Chondrocyte (in vitro differentiated cells): ENCODE measurements around the gene PLA2G12B. TPM values are rescaled to one million over a fixed set of nuclear protein-coding genes. Genes with fewer than 3 reads are reported as not detected.

ENCODE experiments used
- DNase-seq: peaks from one replicate; pipeline ENCODE4 v3.0.0; 2021; ENCODE audit warnings: mixed read lengths, low spot score
- H3K27ac Mint-ChIP-seq: one replicate; pipeline ENCODE4 v1.8.0; 2021; ENCODE audit warnings: mild to moderate bottlenecking, moderate library complexity, mixed read lengths; ENCODE audit not compliant: unreplicated experiment
- H3K27me3 Mint-ChIP-seq: 2 replicates; pipeline ENCODE4 v1.8.0; 2021; ENCODE audit warnings: low read depth, mixed read lengths
- H3K36me3 Mint-ChIP-seq: 2 replicates; pipeline ENCODE4 v1.8.0; 2021; ENCODE audit warnings: low read depth, mixed read lengths
- H3K4me1 Mint-ChIP-seq: 2 replicates; pipeline ENCODE4 v1.8.0; 2021; ENCODE audit warnings: low read depth, mild to moderate bottlenecking, mixed read lengths
- H3K4me3 Mint-ChIP-seq: one replicate; pipeline ENCODE4 v1.8.0; 2021; ENCODE audit warnings: mild to moderate bottlenecking, moderate library complexity, mixed read lengths; ENCODE audit not compliant: unreplicated experiment
- H3K9me3 Mint-ChIP-seq: 2 replicates; pipeline ENCODE4 v1.8.0; 2021; ENCODE audit warnings: low read depth, mixed read lengths
- CTCF ChIP-seq: fragments of 200-600 bp; sonication (generic); IDR thresholded peaks from 2 replicates; pipeline ENCODE4 v1.5.0; 2021; ENCODE audit warnings: antibody characterized with exemption, mild to moderate bottlenecking, moderate library complexity
- total RNA-seq: library from RNA; stranded (reverse); gene quantifications from 3 replicates; pipeline ENCODE4 v1.2.1, GENCODE V29; 2021

PLA2G12B gene
- total RNA-seq, 1 donor from 2014 or later: not detected

- Mint-ChIP-seq H3K36me3 (peaks cover 20% of the 10 kb centered on the region), H3K4me3 (no peak overlapping the region), H3K27ac (no peak overlapping the region), H3K27me3 (no peaks in the 10 kb centered on the region), H3K9me3 (peaks cover 41% of the 10 kb centered on the region), H3K4me1 (no peaks in the 10 kb centered on the region)
- no peak for TF ChIP-seq CTCF
- DNase-seq: no peak
These were observed 27.4 kb upstream of the PLA2G12B start for GRCh38 chr10:72981882-72982529.

GRCh38 chr10:72981028-72981881 is 26.6 kb upstream of the PLA2G12B start:
- peaks cover 47% of the 10 kb centered on the region for H3K9me3 Mint-ChIP-seq
- no peak for DNase-seq
- no peaks in the 10 kb centered on the region for H3K4me1 Mint-ChIP-seq
- no peak overlapping the region for H3K4me3 Mint-ChIP-seq
- H3K27me3 Mint-ChIP-seq: no peaks in the 10 kb centered on the region
- H3K36me3 Mint-ChIP-seq: peaks cover 22% of the 10 kb centered on the region
- TF ChIP-seq CTCF: no peak
- H3K27ac Mint-ChIP-seq: no peak overlapping the region

- no peak overlapping the region for H3K27ac Mint-ChIP-seq
- no peaks in the 10 kb centered on the region for H3K4me1 Mint-ChIP-seq
- H3K4me3 Mint-ChIP-seq: no peak overlapping the region
- no peaks in the 10 kb centered on the region for H3K27me3 Mint-ChIP-seq
- peaks cover 54% of the 10 kb centered on the region for H3K9me3 Mint-ChIP-seq
- peaks cover 27% of the 10 kb centered on the region for H3K36me3 Mint-ChIP-seq
- no peak for TF ChIP-seq CTCF
- DNase-seq: no peak
These were observed 25.7 kb upstream of the PLA2G12B start for GRCh38 chr10:72980348-72980747.

GRCh38 chr10:72979709-72980108 is 25.1 kb upstream of the PLA2G12B start:
- Mint-ChIP-seq H3K4me3 (no peak overlapping the region), H3K9me3 (peaks cover 59% of the 10 kb centered on the region), H3K27ac (no peak overlapping the region), H3K27me3 (no peaks in the 10 kb centered on the region), H3K4me1 (no peaks in the 10 kb centered on the region), H3K36me3 (peaks cover 31% of the 10 kb centered on the region)
- no peak for DNase-seq
- no peak for TF ChIP-seq CTCF

GRCh38 chr10:72976886-72977285 is 22.3 kb upstream of the PLA2G12B start:
- Mint-ChIP-seq H3K4me1 (no peaks in the 10 kb centered on the region), H3K36me3 (peaks cover 34% of the 10 kb centered on the region), H3K27me3 (no peaks in the 10 kb centered on the region), H3K27ac (no peak overlapping the region), H3K9me3 (peaks cover 65% of the 10 kb centered on the region), H3K4me3 (no peak overlapping the region)
- no peak for DNase-seq
- no peak for TF ChIP-seq CTCF
